NT2/D1 (cell line): Measurements from ENCODE around the gene GNG10.

Source experiments
- SUZ12 ChIP-seq: IDR thresholded peaks from 2 replicates; pipeline ENCODE4 v1.6.1; 2011; ENCODE audit not compliant: insufficient read length, insufficient read depth; ENCODE audit errors: extremely low read depth
- YY1 ChIP-seq: IDR thresholded peaks from 2 replicates; pipeline ENCODE4 v1.6.1; 2011; ENCODE audit not compliant: insufficient read length, insufficient read depth
- ZNF274 ChIP-seq: IDR thresholded peaks from 2 replicates; pipeline ENCODE4 v1.6.1; 2011; ENCODE audit warnings: mild to moderate bottlenecking, low read depth, low read length

- TF ChIP-seq YY1 = no peak
- TF ChIP-seq ZNF274 = no peak
- no peak for TF ChIP-seq SUZ12
These were observed 30.0 kb upstream of the GNG10 start, which contains the start of gene DNAJC25 for GRCh38 chr9:111631214-111631971.
